Stimulated activated CD4-positive, alpha-beta T cell treated with anti-CD3 and anti-CD28 coated beads, Interleukin-15, amount 100 ng/mL, for 1 hour (primary cell): ENCODE results near the gene TMEM178B.

Experiments
- DNase-seq, 2 donors: peaks; one replicate each; pipeline ENCODE4 v3.0.0-alpha.2; 2020; ENCODE audit warnings: low read depth in 1 of 2, low spot score in 1 of 2

Gene TMEM178B

GRCh38 chr7:141349338-141349737 lies 275.5 kb downstream of the TMEM178B start:
- DNase-seq, result no peak

- no peak for DNase-seq
These were observed 275.9 kb downstream of the TMEM178B start for GRCh38 chr7:141349804-141350203.

- no peak for DNase-seq
These were observed 277.3 kb downstream of the TMEM178B start for GRCh38 chr7:141351175-141351574.

GRCh38 chr7:141352955-141353354 lies 279.1 kb downstream of the TMEM178B start:
- DNase-seq, result no peak

- no peak for DNase-seq
These were observed 280.4 kb downstream of the TMEM178B start for GRCh38 chr7:141354251-141354650.

- DNase-seq, result no peak
These were observed 281.2 kb downstream of the TMEM178B start for GRCh38 chr7:141355032-141355431.

GRCh38 chr7:141356161-141356560 lies 282.3 kb downstream of the TMEM178B start:
- DNase-seq, result no peak

- DNase-seq, result no peak
These were observed 284.5 kb downstream of the TMEM178B start for GRCh38 chr7:141358386-141358785.

GRCh38 chr7:141359262-141359661 lies 285.4 kb downstream of the TMEM178B start:
- no peak for DNase-seq

GRCh38 chr7:141359740-141360415 lies 286.0 kb downstream of the TMEM178B start:
- no peak for DNase-seq

GRCh38 chr7:141360416-141360760 lies 286.5 kb downstream of the TMEM178B start:
- DNase-seq, result no peak

- no peak for DNase-seq
These were observed 286.9 kb downstream of the TMEM178B start for GRCh38 chr7:141360803-141361202.

- no peak for DNase-seq
These were observed 287.6 kb downstream of the TMEM178B start for GRCh38 chr7:141361479-141361878.

GRCh38 chr7:141361960-141362359 lies 288.1 kb downstream of the TMEM178B start:
- no peak for DNase-seq

- DNase-seq, result no peak
These were observed 288.9 kb downstream of the TMEM178B start for GRCh38 chr7:141362580-141363435.

GRCh38 chr7:141363748-141364147 lies 289.9 kb downstream of the TMEM178B start:
- no peak for DNase-seq

- DNase-seq, result no peak
These were observed 292.3 kb downstream of the TMEM178B start for GRCh38 chr7:141366091-141366621.

- no peak for DNase-seq
These were observed 295.6 kb downstream of the TMEM178B start for GRCh38 chr7:141369422-141369821.

- DNase-seq, result no peak
These were observed 296.3 kb downstream of the TMEM178B start for GRCh38 chr7:141370178-141370577.

GRCh38 chr7:141370650-141371049 lies 296.8 kb downstream of the TMEM178B start:
- DNase-seq, result no peak

- no peak for DNase-seq
These were observed 300.6 kb downstream of the TMEM178B start for GRCh38 chr7:141374425-141374824.

GRCh38 chr7:141375442-141375841 lies 301.6 kb downstream of the TMEM178B start:
- DNase-seq, result no peak
